ENCODE results near the gene TSPAN6.

The TSPAN6 gene

DNA sequence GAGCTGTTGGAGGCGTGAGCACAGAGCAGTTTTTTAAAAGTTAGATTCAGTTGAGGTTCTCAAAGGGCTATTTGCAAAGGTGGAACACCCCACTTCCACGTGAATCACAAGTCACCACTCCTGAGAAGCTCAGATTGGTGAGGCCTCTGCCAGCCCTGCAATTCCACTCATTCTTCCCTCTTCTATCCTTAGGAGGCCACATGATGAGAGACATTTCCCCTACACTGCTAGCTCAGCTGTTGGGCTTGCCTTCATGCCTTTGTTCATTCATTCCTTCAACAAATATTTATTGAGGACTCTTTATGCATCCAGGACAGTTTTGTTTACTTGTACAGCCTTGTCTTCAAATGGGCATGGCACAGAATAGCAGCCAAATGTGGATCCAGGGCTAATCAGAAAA, 11.1 kb upstream of the TSPAN6 start:
- DNase-seq (ENCODE audit: low spot score) = no peak

DNA sequence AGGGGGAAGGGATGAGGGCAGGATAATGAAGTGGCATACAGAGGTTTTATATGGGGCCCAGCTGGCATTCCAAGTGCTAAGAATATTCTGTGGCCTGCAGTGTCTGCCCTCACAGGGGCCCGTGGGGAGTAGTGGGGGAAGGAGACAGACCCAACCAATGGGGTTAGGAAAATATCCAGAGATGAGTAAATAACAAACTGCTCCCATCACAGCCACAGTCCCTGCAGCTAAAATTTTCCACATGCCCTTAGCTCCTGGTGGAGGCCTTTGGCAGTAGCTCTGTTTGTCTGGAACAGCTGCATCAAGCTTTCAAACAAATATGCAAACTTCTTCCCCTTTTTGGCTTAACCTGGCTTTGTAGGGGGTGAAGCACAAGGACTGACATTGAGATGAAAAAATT, 10.5 kb upstream of the TSPAN6 start:
- DNase-seq (ENCODE audit: low spot score) = no peak

DNA sequence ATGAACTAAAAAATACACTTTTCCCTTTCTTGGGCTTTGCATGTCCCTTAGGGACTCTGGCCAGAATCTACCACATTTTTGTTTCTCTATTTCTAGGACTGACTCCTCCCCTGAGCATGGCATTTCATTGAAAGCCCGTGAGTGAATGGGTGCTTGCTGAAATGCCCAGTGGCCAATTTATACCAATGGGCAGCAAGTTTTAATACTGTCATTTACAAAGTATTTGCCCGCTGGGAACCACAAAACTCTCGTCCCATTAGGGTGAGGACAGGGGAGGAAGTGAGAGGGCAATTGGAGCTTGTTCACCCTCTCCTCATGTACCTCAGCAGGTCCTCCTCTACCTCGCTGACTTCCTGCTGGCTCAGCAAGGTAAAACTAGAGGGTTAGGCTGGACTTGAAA, 8.5 kb upstream of the TSPAN6 start:
- DNase-seq (ENCODE audit: low spot score) = peak; percentile 66

DNA sequence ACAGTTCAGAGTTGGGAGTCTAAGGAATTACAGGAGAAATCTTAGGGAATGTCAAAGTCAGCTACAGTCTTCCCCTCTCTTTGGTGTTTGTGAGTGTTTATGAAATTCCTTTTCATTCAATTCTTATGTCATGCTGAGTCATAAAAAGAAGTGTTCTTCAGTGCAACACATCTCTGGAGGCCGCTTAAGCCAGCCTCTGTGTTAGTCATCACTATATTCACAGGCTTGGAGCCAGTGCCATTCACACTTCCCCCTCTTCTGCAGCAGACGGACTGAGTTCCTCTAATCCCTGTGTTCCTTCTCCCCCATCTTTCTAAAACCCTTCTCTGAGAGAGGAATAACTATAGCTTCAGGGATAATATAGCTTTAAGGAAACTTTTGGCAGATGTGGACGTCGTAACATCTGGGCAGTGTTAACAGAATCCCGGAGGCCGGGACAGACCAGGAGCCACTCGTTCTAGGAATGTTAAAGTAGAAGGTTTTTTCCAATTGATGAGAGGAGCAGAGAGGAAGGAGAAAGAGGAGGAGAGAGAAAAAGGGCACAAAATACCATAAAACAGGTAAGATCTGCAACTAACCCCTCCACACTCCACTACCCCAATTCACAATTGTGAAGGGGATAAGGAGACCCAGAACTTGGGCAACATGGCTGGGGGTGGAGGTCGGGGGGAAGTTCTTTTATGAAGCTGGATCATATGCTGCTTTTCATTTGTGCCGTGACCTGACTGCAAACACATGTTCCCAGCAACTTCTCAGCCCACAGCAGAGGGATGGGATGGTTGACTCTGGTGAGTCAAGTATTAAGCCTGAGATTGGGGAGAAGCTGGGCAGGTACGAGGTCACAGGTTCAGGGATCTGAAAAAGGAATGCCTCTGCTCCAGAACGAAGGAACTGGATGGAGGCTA, 7.6 kb upstream of the TSPAN6 start, which contains the start of gene SRPX2:
TSS of gene SRPX2 (plus strand) at position 244 of the 905 bp plus-strand sequence. CDS start 2,124 bp downstream, outside the sequence.
- peak; percentile 88 for DNase-seq (ENCODE audit: low spot score)

DNA sequence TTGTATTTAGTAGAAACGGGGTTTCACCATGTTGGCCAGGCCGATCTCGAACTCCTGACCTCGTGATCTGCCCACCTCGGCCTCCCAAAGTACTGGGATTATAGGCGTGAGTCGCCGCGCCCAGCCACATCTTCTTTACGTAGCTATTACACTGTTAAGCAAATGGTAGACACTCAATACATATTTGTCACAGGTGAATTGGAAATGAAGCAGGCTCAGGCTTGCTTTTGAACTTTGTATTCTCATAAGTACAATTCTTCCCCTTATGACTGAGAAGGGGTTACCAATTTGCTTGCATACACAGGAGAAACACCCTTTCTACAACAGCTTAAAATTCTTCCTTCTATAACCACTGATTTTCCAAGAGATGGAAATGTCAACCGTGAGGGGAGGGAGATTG, 6.6 kb upstream of the TSPAN6 start:
- no peak for DNase-seq (ENCODE audit: low spot score)

DNA sequence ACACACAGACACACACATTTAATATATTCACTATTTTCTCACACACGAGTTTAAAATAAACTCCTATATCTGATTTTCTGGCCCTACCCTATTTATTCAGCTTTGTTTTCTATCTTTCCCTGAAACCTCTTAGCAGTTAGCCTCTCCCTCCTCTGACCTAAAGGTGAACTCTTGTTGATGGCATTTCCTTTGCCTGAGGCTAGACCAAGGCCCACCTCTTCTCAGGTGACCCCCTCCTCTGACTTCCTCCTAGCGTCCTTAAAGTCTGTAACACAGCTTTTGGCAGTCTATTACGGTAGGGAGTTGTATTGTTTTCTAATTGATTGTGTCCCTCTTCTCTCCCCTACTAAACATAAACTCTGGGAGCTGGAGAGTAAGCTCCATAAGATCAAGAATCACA, 5.7 kb upstream of the TSPAN6 start:
- DNase-seq (ENCODE audit: low spot score) = peak; percentile 22

DNA sequence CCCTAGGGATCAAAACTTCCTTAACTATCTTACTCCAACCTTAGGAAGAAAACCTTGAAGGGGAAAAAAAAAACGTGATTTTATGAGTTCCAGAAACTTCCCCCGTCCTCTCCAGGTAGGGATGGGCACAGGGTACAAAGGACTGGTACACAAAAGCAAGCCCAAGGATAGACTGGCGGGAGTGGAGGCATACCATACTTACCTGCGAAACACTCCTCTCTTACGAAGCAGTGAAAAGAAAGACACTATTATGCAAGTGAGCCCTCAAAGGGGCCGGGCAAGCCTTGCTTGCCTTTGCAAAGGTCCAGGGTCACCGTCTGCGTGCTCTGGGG, 651 bp downstream of the TSPAN6 start:
- DNase-seq (ENCODE audit: low spot score) = no peak

DNA sequence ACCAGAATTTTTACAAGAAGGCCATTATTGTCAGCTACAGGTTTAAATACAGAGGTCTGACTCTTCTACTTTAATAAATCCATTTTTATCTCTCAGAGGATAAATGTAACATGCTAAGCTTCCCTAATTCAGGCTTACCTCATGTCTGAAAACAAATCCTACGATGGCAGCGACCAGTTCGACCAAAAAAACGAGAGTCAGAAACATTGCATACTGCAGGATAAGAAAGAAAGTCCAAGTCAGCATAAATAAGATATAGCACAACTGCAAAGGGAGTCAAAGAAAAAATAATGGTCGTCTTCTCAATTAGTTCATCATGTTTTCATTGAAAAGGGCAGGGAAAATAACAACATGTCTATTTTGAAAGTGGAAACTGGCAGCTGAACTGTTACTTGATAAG, 1.6 kb downstream of the TSPAN6 start:
- no peak for DNase-seq (ENCODE audit: low spot score)

DNA sequence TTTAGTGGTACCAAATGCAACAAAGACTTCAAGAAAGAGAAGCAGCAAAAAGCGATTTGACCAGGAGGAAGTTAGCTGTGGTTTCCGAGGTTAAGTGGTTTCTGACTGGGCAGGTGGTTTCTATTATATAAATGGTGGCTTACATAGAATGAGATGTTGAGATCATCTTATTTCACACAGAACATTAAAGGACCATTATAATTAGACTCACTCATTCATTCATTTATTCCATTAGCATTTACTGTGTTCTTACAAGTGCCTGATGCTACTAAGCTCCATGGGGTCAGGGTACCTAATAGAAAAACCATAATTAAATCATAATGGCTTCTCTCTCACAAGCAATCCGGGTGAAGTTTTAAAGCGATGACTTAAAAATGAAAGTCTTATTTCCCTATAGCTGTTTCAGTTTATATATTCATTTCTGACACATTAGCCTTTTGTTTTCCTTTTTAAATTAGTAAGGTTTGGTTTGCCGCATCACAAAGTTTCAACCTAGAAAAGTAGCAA, 10.6 kb downstream of the TSPAN6 start:
- no peak for DNase-seq (ENCODE audit: low spot score)

DNA sequence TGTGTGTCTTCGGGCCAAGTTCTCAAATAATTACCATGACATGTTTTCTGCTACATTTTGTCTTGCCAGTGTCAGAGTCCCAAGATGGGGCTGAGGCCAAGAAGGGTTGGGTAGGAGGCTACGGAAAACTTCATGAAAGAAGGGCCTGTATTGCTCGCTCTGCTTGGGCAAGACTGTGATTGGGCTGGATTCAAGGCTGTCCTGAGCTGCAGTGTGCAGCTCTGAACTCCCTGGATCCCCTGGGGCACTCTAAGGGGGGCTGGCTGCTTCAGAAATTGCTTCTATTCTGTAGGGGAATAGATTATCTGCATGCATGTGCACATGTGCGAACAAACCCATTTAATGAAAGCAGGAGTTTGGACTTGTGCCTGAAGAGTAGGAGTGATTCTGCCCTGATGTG, 13.6 kb downstream of the TSPAN6 start:
- no peak for DNase-seq (ENCODE audit: low spot score)

DNA sequence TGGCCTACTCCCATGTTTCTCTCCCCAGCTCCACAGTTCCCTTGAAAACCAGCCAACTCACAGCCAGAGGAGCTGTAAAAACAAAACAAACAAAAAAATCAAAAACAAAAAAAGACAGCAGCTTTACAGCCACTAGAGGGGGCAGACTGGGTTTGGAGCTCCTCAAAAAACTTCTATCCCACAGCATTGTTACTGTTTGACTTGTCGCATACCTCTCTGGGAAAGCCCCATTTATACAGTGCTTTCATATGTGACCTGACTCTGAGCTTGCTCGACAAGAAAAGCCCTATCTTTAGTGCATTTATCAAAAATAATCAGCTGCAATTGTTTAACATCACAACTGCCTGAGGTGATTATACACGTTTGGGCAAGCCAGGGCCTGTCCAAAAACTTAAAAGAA, 21.6 kb downstream of the TSPAN6 start:
- peak; percentile 74 for DNase-seq (ENCODE audit: low spot score)

DNA sequence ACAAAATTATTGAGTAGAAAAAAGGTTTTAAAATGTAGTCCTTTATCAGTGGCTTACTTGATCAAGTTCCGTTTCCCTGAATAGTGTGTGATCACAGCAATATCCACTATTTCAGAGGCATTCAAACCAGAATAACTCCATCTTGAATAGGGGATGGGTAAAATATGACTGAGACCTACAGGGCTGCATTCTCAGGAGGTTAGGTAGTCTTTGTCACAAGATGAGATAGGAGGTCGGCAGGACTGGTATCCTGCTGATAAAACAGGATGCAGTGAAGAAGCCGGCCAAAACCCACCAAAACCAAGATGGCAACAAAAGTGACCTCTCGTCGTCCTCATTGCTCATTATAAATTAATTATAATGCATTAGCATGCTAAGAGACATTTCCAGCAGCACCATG, 24.7 kb downstream of the TSPAN6 start:
- DNase-seq (ENCODE audit: low spot score) = no peak

DNA sequence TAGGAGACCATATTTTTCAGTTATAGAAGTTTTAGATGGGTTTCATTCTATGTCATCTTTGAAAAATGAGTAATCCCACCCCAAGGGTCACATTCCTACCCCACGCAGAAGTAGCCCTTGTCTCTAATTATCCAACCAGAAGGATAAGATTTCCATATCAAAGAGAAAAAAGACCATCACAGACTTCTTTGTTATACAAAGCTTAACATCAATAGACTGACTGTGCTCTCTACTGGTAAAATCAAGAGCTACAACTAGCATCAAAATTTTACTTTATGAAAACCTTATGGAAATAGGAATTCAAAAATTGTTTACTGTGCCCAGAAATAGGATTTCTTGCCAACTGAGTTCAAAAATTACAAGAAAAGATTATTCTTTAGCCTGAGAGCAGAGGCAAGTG, 27.0 kb downstream of the TSPAN6 start:
- no peak for DNase-seq (ENCODE audit: low spot score)

DNA sequence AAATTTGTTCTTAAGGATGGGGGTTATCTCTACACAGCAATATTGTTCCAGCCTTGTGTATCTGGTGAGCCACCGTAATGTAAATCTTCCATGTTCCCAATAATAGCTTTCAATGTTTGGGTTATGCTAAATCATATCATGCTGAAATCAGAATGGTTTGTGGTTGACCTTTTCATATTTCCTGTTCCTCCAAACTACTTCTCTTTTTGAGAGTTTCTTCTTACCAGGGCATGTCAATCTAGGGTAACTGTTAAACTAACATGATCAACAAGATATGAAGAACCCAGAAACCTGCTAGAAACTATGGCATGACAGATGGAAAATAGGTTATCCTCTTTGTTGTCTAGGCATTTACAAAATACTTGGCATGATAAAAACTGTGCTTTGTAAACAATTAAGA, 29.9 kb downstream of the TSPAN6 start:
- no peak for DNase-seq (ENCODE audit: low spot score)

DNA sequence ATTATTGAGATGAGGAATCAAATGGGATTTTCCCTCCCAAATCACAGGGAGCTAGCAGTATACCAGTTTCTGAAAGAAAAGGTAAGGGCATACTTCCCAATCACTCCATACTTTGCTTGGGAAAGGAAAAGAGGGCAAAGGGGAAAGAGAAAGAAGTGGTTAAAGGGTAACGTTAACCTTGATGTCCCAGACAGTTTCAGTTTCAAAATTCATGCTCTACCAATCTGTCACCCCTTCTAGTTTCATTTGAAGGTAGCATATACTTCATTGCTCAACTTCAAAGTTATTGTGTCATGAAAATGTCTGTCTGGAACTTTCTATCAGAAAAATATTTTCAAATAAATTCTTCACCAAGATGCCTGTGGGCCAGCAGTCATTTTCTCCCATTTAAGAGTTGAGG, 35.8 kb downstream of the TSPAN6 start:
- DNase-seq (ENCODE audit: low spot score) = peak; percentile 8

DNA sequence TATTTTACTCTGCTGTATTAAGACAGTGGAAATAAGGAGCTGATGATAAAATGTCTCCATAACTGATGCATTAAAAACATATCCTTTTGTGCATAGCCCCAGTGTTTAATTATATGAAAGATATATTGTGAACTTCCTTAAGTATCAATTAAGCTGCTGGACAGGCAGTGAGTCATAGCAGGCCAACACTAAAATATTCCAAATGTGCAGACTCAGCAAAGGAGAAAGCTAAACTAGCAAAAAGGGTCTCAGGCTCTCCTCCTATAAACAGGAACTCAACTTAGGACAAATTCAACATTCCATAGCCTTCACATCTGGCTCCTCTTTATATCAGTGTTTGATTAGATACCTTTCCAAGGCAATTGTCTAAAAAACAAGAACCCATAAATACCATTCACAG, 36.3 kb downstream of the TSPAN6 start:
- no peak for DNase-seq (ENCODE audit: low spot score)

DNA sequence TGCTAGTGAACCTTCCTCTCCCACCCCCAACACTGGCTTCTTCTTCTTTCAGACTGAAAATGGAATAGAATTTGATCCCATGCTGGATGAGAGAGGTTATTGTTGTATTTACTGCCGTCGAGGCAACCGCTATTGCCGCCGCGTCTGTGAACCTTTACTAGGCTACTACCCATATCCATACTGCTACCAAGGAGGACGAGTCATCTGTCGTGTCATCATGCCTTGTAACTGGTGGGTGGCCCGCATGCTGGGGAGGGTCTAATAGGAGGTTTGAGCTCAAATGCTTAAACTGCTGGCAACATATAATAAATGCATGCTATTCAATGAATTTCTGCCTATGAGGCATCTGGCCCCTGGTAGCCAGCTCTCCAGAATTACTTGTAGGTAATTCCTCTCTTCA, 37.1 kb downstream of the TSPAN6 start:
- no peak for DNase-seq (ENCODE audit: low spot score)

DNA sequence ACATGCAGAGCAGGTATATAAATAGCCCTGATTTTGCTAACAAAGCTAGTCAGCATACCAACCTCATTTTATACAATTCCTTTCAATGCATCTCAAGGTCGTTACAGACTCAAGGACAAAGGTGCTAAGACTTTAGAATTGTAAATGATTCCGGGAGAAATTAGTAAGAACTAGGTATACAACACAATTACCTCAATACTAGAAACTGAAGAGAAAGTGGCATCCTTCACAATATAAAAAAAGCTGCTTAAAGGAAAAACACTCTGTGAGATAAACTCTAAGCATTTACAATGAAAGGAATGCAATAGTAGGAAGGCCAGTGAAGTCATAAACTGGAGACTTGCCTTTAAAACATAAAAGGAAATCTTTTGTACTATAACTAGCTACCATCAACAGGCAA, 40.0 kb downstream of the TSPAN6 start:
- no peak for DNase-seq (ENCODE audit: low spot score)

DNA sequence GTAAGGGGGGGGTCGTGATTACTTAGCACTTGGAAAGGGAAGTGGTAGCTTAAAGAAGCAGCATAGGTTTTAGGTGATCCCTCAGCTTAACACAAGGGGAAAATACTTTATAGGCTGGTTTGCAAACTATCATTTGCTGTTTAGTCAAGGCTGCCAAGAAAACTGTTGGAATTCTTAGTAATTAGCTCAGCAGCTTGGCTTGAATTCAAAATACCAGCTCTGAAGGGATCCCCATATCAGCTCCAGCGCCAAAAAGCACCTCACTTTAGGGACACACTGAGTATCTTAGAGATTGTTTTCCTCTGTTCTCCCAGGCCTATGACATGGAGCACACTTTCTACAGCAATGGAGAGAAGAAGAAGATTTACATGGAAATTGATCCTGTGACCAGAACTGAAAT, 43.0 kb downstream of the TSPAN6 start:
- DNase-seq (ENCODE audit: low spot score) = no peak

DNA sequence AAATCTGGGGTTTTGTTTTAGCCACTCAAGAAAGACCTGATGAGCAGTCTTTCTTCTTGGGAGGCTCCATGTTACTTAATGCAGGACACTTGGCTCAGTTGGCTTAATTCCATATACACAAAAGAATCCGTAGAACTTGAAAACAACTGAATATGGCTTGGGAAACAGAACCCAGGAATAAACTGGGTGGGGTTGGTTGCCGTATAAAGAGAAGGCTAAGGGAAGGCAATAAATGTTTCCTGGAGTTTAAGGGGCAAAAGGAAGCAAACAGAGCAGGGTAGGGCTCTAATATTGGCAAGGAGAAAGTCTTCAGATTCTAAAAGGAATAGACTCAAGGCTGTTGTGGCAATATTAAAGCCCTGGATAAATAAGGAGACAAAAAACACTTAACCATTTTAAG, 43.5 kb downstream of the TSPAN6 start:
- no peak for DNase-seq (ENCODE audit: low spot score)

DNA sequence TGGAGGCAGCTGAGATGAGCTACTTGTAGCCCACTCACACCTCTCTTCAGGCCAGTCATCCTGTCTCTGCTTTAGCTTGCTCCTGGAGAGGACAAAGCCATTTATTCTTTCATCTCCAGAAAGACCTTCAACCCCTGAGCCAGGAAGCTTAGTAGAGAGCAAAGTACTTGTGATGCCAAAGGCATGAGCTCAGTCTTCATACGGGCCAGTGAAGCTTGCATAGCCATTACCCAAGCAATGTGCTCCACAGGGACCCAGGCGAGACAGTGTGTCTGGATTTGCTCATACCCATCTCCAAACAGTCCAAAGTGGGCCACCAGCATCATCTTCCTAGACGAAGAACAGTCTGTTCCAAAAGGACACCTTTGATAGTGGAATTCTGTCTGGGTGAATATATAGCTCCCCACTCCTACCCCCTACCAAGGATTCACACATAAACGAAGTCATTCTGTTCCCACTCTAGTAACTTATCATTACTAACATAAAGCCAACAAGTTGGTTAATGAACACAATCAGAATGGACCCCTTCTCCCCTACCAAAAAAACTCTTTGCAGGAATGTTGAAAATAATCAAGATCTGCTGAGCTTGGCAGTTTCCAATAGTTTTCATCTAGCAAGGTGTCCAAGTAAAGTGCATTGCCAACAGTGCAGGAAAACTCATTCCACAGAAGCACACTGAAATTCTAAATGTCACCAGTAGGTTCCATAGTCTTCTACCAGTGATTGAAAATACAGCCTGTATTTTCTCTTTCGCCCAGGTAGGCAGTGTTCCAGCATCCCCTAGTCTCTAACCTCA, 45.2 kb downstream of the TSPAN6 start:
- peak; percentile 28 for DNase-seq (ENCODE audit: low spot score)

DNA sequence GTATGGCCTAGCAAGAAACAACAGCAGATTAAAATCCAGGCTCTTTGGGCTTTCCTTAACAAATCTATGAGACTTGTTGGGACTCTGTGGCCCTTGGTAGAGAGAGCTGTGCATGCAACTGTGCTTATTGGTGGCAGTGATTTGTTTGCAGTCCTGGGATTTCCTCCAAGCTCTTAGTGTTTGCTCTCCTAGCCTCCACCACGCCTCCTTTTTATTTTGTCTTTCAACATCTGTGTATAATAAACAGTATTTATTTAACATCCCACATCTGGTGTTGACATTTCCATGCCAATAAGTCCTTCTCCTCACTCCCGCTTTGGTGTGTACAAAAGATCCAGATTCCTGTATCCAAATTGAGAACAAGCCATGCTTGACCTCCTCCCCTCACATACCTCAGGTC, 48.7 kb downstream of the TSPAN6 start:
- no peak for DNase-seq (ENCODE audit: low spot score)

DNA sequence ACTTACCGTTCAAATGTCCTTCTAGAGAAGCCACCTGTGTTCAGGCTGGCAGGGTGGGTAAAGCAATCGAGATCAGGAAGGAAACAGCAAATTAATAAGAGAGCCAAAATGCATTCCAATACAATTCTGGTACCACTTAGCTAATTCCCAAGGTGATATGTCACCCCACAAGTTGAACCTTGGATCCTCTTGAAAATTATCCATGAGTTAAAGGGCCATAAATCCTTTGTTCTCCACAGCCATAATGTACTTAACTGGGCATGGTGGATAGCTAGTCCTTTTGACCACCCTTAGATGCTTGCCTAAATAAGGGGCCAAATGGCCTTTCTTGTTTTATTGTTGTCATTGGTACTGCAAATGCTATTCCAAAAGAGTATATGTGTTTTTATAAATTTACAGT, 49.9 kb downstream of the TSPAN6 start:
- no peak for DNase-seq (ENCODE audit: low spot score)

Measured in kidney tubule cell (primary cell).